Inflammatory macrophage treated with lipopolysaccharide for 4 hours (primary cell): ENCODE measurements around the gene TUBGCP6.

ENCODE experiments used
- DNase-seq: peaks from one replicate; pipeline ENCODE4 v3.0.0-alpha.2; 2020

Gene TUBGCP6

GRCh38 chr22:50261615-50262459 is 17.0 kb upstream of the TUBGCP6 start, which contains the start of gene MAPK12:
MAPK12 (minus strand) TSS chr22:50261683; CDS start chr22:50261509, 174 bp downstream.
- DNase-seq, result no peak

DNA sequence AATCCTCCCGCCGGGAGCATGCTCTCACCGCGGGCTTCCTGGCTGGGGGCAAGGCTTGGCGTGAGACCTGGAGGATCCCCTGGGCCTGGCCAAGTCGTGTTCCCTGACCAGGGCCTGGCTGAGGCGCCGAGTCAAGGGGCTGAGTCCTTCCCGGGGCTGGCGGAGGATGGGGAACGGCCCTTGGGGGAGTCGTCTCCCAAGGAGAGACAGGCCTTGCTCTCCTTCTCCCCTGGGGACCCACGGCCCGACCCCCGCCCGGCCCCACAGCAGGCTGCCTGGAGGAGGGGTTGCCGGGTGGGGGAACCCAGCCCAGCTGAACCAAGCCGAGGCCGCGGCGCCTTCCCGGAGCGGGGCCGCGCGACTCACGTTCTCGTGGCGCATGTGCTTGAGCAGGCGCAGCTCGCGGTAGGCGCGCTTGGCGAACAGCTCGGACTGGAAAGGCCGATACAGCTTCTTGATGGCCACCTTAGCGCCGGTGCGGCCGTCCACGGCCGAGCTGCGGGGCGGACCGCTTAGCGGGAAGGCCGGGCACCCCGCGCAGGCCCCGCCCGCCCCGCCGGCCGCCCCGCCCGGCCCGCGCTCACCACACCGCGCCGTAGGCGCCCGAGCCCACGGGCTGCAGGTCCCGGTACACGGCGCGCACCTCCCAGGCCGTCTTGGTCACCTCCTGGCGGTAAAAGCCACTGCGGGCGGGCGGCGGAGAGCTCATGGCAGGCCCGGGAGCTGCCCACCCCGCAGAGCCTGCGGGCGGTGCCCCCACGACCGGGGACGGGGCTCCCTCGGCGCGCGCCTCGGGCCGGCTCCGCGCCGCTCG is 16.2 kb upstream of the TUBGCP6 start:
- peak; percentile 24 for DNase-seq

DNA sequence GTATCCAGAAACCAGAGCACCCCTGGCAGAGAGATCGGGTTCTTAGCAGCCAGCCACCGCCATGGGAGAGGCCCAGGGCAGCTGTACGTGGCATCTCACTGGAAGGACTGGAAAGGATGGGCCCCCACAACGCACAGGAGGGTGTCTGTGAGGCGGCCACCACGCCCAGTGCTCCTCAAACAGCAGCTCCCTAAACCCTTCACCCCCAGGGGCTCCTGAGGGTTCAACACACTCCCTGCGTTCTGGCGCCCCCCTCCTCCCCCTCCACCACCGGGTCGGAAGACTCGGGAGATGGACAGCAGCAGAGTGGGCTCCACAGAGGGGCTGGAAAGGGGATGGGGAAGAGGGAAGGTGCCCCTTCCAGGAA is 15.6 kb upstream of the TUBGCP6 start:
- no peak for DNase-seq

GRCh38 chr22:50259302-50259701 is 14.5 kb upstream of the TUBGCP6 start:
- no peak for DNase-seq

- no peak for DNase-seq
Observed at GRCh38 chr22:50258361-50259292, 13.8 kb upstream of the TUBGCP6 start.

GRCh38 chr22:50257451-50258360 is 12.9 kb upstream of the TUBGCP6 start:
- DNase-seq, result no peak

DNA sequence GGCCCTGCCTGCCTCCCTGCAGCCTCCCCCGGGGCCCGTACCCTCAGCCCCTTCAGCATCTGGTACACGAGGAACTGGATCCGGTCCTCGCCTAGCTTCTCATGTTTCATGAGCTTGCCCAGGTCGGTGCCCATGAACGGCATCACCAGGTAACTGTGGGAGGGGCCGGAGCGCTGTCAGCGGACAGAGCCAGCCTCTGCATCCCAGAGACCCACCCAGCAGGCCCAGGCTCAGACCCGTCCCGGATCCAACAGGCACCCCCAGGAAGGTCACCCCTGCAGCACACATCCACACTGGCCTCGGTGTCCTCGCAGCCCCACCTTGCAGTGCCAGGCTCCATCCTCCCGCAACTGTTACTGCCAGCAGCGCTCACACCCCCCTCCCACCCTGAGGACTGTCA is 12.2 kb upstream of the TUBGCP6 start:
- no peak for DNase-seq

DNA sequence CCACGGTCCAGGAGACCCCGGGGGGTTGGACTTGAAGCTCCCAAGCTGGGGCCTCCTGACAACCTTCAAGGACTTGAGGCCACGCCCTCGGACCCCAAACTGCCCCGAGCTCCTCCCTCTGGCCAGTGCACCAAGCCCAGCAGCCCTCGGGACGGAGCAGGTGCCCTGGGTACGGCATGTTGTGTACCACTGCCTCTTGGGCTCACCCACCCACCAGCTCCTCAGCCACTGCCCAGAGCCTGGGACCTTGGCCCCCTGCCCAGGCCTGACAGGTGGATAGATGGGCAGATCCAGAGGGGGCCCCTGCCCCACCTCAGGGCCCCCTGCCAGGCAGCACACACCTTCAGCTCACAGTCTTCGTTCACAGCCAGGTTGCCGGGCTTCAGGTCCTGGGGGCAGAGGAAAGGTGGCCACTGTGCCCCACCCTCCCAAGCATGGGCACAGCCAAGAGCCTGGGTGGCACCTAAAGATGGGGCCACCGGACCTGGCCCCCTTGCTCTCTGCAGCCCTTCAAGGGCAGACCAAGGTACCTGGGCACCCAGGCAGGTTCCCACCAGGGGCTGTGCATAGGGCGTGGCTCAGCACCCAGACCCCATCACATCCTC is 11.5 kb upstream of the TUBGCP6 start:
- DNase-seq, result no peak

DNA sequence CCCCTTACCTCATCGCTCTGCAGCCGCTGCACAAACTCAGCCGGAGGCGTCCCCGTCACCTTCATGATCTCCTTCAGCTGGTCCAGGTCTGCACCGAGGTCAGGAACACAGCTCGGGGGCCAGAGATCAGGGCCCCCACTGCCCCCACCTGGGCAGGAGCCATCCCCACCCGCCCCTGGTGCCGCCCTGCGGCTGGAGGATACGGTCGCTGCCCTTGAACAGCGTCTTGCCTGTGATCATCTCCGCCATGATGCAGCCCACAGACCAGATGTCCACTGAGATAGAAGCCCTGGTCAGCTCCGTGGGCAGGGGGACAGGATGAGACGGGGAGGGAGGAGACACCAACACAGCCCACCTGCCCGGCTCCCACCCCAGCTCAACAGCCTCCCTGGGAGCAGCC is 10.8 kb upstream of the TUBGCP6 start:
- DNase-seq, result no peak

- DNase-seq, result no peak
Observed at GRCh38 chr22:50255099-50255498, 10.3 kb upstream of the TUBGCP6 start.

DNA sequence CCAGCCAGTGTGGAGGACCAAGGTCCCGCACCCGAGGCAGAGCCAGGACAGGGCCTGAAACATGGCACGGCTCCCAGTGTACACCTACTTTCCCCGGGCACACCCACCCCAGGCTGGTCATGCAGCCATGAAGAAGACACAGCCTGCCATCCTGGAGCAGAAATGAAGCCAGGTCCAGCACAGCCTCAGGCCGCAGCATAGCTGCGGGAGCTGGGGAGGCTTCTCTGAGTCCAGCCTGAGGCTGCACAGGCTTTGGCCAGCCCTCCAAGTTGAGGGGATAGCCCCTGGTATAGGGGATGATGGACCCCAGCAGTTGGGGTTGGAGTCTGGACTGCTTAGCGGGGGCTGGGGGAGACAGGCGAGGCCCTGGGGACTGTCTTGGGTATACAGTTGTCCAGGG is 9.1 kb upstream of the TUBGCP6 start:
- no peak for DNase-seq

DNA sequence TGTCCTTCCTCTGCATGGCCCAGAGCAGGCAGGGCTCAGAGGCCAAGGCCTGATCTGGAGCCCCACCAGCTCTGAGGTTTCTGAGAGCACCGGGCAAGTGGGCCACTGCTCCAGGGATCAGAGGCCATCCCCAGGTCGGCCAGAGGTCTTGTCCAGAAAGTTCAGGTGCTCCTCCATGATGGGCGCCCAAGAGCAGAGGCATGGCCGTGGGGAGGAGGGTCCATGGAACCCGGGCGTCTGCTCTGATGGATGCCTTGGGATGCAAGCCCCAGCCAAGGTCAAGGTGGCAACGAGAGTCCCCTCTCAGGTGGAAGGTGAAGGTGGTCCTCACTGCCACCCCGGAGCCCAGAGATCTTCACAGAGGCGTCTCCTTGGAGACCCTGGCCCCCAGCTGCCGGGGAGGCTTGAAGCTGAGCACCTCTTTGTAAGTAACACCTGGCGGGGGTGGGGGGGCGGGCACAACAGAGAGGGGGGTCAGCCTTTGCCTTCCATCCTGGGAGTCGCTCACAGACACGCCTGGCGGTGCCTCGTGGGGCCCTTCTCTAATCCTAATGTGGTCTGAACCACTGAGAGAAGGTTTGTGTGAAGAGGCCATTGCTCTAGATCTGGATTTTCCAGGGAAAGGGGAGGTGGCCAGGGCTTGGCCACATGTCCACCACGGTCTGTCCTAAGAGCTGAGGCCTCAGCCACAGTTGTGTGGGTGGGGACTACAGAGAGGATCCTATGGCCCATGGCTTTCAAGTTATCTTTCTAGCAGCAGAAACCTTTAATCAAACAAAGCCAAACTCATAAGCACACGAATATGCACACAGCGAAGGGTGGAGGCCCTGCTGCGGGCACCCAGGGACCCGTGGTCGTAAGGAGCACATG is 8.5 kb upstream of the TUBGCP6 start:
- DNase-seq, result peak; percentile 50

- peak; percentile 54 for DNase-seq
Observed at GRCh38 chr22:50252082-50253045, 7.5 kb upstream of the TUBGCP6 start.

DNA sequence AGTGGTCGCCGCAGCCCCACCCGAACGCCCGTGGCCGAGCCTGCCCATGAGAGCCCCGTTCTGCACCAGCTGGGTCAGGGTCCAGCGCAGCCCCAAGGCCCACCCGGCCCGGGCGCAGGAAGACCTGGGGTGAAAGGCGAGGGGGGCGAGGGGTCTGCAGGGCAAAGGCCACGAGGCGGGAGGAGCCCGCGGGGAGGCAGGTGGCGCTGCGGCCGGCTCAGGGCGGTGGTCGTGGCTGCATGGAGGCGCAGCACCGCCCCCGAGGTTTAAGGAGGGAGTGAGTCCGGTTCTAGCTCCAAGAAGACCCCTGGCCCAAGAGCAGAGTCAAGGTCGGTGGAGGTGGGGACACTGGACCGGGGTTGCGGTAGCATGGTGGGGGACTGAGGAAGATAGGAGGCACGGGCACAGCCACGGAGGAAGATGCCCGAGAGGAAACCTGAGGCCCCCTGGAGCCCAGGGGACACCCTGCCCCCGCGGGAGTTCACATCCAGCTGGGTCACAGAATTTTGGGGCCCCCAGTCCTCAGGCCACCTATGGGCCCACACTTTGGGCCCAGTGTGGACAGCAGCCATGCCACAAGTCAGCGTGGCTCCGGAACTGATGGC is 6.8 kb upstream of the TUBGCP6 start:
- DNase-seq, result no peak

- DNase-seq, result peak; percentile 87
Observed at GRCh38 chr22:50250555-50251476, 6.0 kb upstream of the TUBGCP6 start, which contains the start of gene HDAC10. HDAC10 (minus strand) TSS chr22:50251265; CDS start chr22:50251032, 233 bp downstream.

GRCh38 chr22:50250249-50250554 is 5.4 kb upstream of the TUBGCP6 start:
- no peak for DNase-seq
